PC-3 (cell line): Measurements from ENCODE around the gene HECTD2. TPM values are rescaled to one million over a fixed set of nuclear protein-coding genes. Genes with fewer than 3 reads are reported as not detected.
"Not testable (repeated sequence)": the region's sequence is repeated elsewhere in the genome, so short reads cannot be mapped to it uniquely, and the experiment has no call there.

ENCODE experiments used
- ATAC-seq: fragments of 200-7000 bp; cut with Tn5 transposase; 2 replicates; pipeline ENCODE4 v1.9.1; 2020; ENCODE audit warnings: mild to moderate bottlenecking, moderate library complexity
- BruUV-seq: library from RNA; stranded (reverse); fragments of 400-500 nt; replicated peaks from 2 replicates; lab custom pipeline; 2021; lab: Mats Ljungman, UMichigan
- CTCF ChIA-PET: fragments of 300-600 bp; sonication (Branson Sonifier 250); formaldehyde crosslinking; loops from one replicate; lab custom pipeline; 2022; ENCODE audit warnings: antibody characterized with exemption; lab: Charles Lee
- POLR2A ChIA-PET: fragments of 300-600 bp; sonication (Branson Sonifier 250); formaldehyde crosslinking; loops from one replicate; lab custom pipeline; 2022; ENCODE audit warnings: antibody characterized with exemption; ENCODE audit not compliant: unreplicated experiment; lab: Charles Lee
- DNase-seq: peaks from one replicate; pipeline ENCODE4 v3.0.0-alpha.2; 2015
- H2AFZ ChIP-seq: fragments of 300-600 bp; sonication (generic); 2 replicates; pipeline ENCODE4 v1.6.0; 2016; ENCODE audit warnings: antibody characterized with exemption, low read length
- H3F3A ChIP-seq: fragments of 300-600 bp; sonication (generic); one replicate; pipeline ENCODE4 v1.6.0; 2017; ENCODE audit warnings: antibody characterized with exemption, low read length, control low read depth, mild to moderate bottlenecking; ENCODE audit not compliant: unreplicated experiment
- H3K27ac ChIP-seq: fragments of 300-600 bp; sonication (generic); 2 replicates; pipeline ENCODE4 v1.5.1; 2016; ENCODE audit warnings: mild to moderate bottlenecking, low read length
- H3K27me3 ChIP-seq: fragments of 300-600 bp; sonication (generic); 2 replicates; pipeline ENCODE4 v1.6.1; 2016; ENCODE audit warnings: low read length, mixed read lengths
- H3K36me3 ChIP-seq: fragments of 300-600 bp; sonication (generic); 2 replicates; pipeline ENCODE4 v1.6.1; 2016; ENCODE audit warnings: low read depth, mixed run types, low read length, mixed read lengths
- H3K4me1 ChIP-seq: fragments of 300-600 bp; sonication (generic); 2 replicates; pipeline ENCODE4 v1.5.1; 2016; ENCODE audit warnings: low read length; ENCODE audit not compliant: insufficient read depth
- H3K4me2 ChIP-seq: fragments of 300-600 bp; sonication (generic); 2 replicates; pipeline ENCODE4 v1.6.0; 2016; ENCODE audit warnings: low read length
- H3K4me3 ChIP-seq: fragments of 300-600 bp; sonication (generic); 2 replicates; pipeline ENCODE4 v1.5.1; 2016; ENCODE audit warnings: mild to moderate bottlenecking, low read length, mixed read lengths
- H3K79me2 ChIP-seq: fragments of 300-600 bp; sonication (generic); 2 replicates; pipeline ENCODE4 v1.6.1; 2017; ENCODE audit warnings: low read length, mixed read lengths
- H3K9ac ChIP-seq: fragments of 300-600 bp; sonication (generic); 2 replicates; pipeline ENCODE4 v1.6.0; 2016; ENCODE audit warnings: mild to moderate bottlenecking, low read length
- H3K9me2 ChIP-seq: fragments of 300-600 bp; sonication (generic); replicated peaks from 2 replicates; pipeline ENCODE4 v1.6.1; 2016; ENCODE audit warnings: mixed run types, low read length, mixed read lengths
- H3K9me3 ChIP-seq: fragments of 300-600 bp; sonication (generic); 2 replicates; pipeline ENCODE4 v1.6.1; 2016; ENCODE audit warnings: low read length, mixed read lengths
- H4K20me1 ChIP-seq: fragments of 300-600 bp; sonication (generic); 2 replicates; pipeline ENCODE4 v1.6.1; 2016; ENCODE audit warnings: low read length, mixed read lengths
- CTCF ChIP-seq: fragments of 300-600 bp; sonication (generic); conservative IDR thresholded peaks from 2 replicates; pipeline ENCODE4 v1.5.1; 2017; ENCODE audit warnings: antibody characterized with exemption, low read depth, mild to moderate bottlenecking, low read length
- EZH2 ChIP-seq: fragments of 300-600 bp; sonication (generic); IDR thresholded peaks from one replicate; pipeline ENCODE4 v1.6.1; 2017; ENCODE audit warnings: antibody characterized with exemption, mild to moderate bottlenecking, low read length; ENCODE audit not compliant: unreplicated experiment
- EZH2phosphoT487 ChIP-seq: fragments of 300-600 bp; sonication (generic); IDR thresholded peaks from 2 replicates; pipeline ENCODE4 v1.6.1; 2018; ENCODE audit warnings: mild to moderate bottlenecking, antibody characterized with exemption, low read length, borderline replicate concordance
- intact Hi-C: fragments of 100-400 bp; cut with micrococcal nuclease; formaldehyde crosslinking; loops from 2 replicates; pipeline ENCODE4 v1.9.0; 2023
- total RNA-seq: library from RNA; depleted of rRNA; stranded (reverse); fragments of >200 nt; gene quantifications from 2 replicates; pipeline ENCODE4 v1.2.3, GENCODE V29; 2014

The HECTD2 gene
- total RNA-seq, 1 experiment from 2014 or later: 2.9 TPM

- no peak for ATAC-seq
Measured at GRCh38 chr10:91528080-91528479, 117.9 kb downstream of the HECTD2 start.

GRCh38 chr10:91528768-91529167 lies 118.6 kb downstream of the HECTD2 start:
- Histone ChIP-seq H3K27me3 (no peaks in the 10 kb centered on the region), H3K9me3 (no peaks in the 10 kb centered on the region), H4K20me1 (no peaks in the 10 kb centered on the region), H3K9me2 (no peaks in the 10 kb centered on the region), H3K4me2 (no peak overlapping the region), H3K79me2 (no peaks in the 10 kb centered on the region), H3K4me3 (no peak overlapping the region), H3K9ac (no peak overlapping the region), H3K36me3 (no peaks in the 10 kb centered on the region), H2AFZ (no peak overlapping the region), H3K27ac (no peak overlapping the region), H3F3A (no peaks in the 10 kb centered on the region), H3K4me1 (no peaks in the 10 kb centered on the region)
- ATAC-seq (no peak), DNase-seq (no peak)
- TF ChIP-seq EZH2phosphoT487 (no peak), EZH2 (no peak), CTCF (no peak)
- POLR2A ChIA-PET: no interaction called here
- BruUV-seq: no TSS peak
- CTCF ChIA-PET: no interaction called here
- intact Hi-C loops: no loop called here

More at GRCh38 chr10:91528080-91528479, 117.9 kb downstream of the HECTD2 start:
- H3K9ac ChIP-seq: no peak overlapping the region
- intact Hi-C loops: no loop called here
- no peak overlapping the region for H2AFZ ChIP-seq
- no peak for DNase-seq
- no peak for TF ChIP-seq EZH2
- no peak for TF ChIP-seq CTCF
- TF ChIP-seq EZH2phosphoT487: no peak
- H3F3A ChIP-seq: no peaks in the 10 kb centered on the region
- H3K27ac ChIP-seq: no peak overlapping the region
- no peaks in the 10 kb centered on the region for H3K9me2 ChIP-seq
- no peaks in the 10 kb centered on the region for H3K4me1 ChIP-seq
- H3K9me3 ChIP-seq: no peaks in the 10 kb centered on the region
- no peaks in the 10 kb centered on the region for H3K36me3 ChIP-seq
- H3K4me3 ChIP-seq: no peak overlapping the region
- no peaks in the 10 kb centered on the region for H3K27me3 ChIP-seq
- CTCF ChIA-PET: no interaction called here
- BruUV-seq: no TSS peak
- POLR2A ChIA-PET: no interaction called here
- no peak overlapping the region for H3K4me2 ChIP-seq
- H4K20me1 ChIP-seq: no peaks in the 10 kb centered on the region
- H3K79me2 ChIP-seq: no peaks in the 10 kb centered on the region

- CTCF ChIA-PET, intact Hi-C loops, ATAC-seq: not testable (repeated sequence)
Measured at GRCh38 chr10:91534789-91535188, 124.6 kb downstream of the HECTD2 start.

More at GRCh38 chr10:91534789-91535188, 124.6 kb downstream of the HECTD2 start:
- BruUV-seq, H3K9me2 ChIP-seq, H4K20me1 ChIP-seq, H3K4me3 ChIP-seq, H2AFZ ChIP-seq, H3F3A ChIP-seq, H3K79me2 ChIP-seq, H3K9ac ChIP-seq, H3K9me3 ChIP-seq, H3K36me3 ChIP-seq, H3K27ac ChIP-seq, H3K27me3 ChIP-seq, POLR2A ChIA-PET, H3K4me1 ChIP-seq, H3K4me2 ChIP-seq, DNase-seq: not testable (repeated sequence)
